HEK293 (cell line): Measurements from ENCODE around the gene UGT1A9.
"Not testable (repeated sequence)": the region's sequence is repeated elsewhere in the genome, so short reads cannot be mapped to it uniquely, and the experiment has no call there.

ENCODE experiments used
- CTCF ChIA-PET: fragments of 350-600 bp; formaldehyde crosslinking; extraction: SDS; loops from one replicate; lab custom pipeline; 2021; ENCODE audit warnings: antibody characterized with exemption; lab: Yijun Ruan, JAX
- POLR2A ChIA-PET: fragments of 300-600 bp; formaldehyde crosslinking; extraction: SDS; loops from one replicate; lab custom pipeline; 2020; ENCODE audit warnings: antibody characterized with exemption, inconsistent platforms; lab: Yijun Ruan, JAX
- H3K27ac ChIP-seq: fragments of 200-500 bp; sonication (Bioruptor generic); 2 replicates; pipeline ENCODE4 v1.5.1; 2014; ENCODE audit warnings: low read depth, low read length, control low read depth, inconsistent platforms; ENCODE audit errors: extremely low read depth
- H3K36me3 ChIP-seq, 2 experiments: fragments of 200-500 bp in 1 of 2; sonication (Bioruptor generic) in 1 of 2; 1 replicate in 1 of 2; 2 replicates in 1 of 2; pipeline ENCODE4 v1.5.1; 2014 to 2017; ENCODE audit warnings: inconsistent platforms in 2 of 2, low read length in 2 of 2; ENCODE audit not compliant: control insufficient read depth in 2 of 2, insufficient read depth in 1 of 2
- H3K4me1 ChIP-seq: fragments of 200-500 bp; sonication (Bioruptor generic); 2 replicates; pipeline ENCODE4 v1.5.1; 2014; ENCODE audit warnings: mild to moderate bottlenecking, low read length, inconsistent platforms; ENCODE audit not compliant: control insufficient read depth, insufficient read depth
- H3K4me3 ChIP-seq: 2 replicates; pipeline ENCODE4 v1.5.1; 2011; ENCODE audit warnings: low read depth, mild to moderate bottlenecking, control low read depth, low read length, moderate library complexity
- H3K9me3 ChIP-seq: fragments of 200-500 bp; sonication (Bioruptor generic); 2 replicates; pipeline ENCODE4 v1.5.1; 2014; ENCODE audit warnings: low read depth, low read length, inconsistent platforms; ENCODE audit not compliant: control insufficient read depth, insufficient read depth
- GLI2 ChIP-seq: fragments of 450-650 bp; formaldehyde crosslinking; IDR thresholded peaks from 2 replicates; pipeline ENCODE4; 2017; ENCODE audit warnings: missing biosample characterization, missing genetic modification characterization, low read depth, borderline replicate concordance
- INSM2 ChIP-seq: fragments of 450-650 bp; formaldehyde crosslinking; IDR thresholded peaks from 2 replicates; pipeline ENCODE4 v1.5.1; 2016; ENCODE audit warnings: missing biosample characterization, missing genetic modification characterization
- SCRT2 ChIP-seq: fragments of 450-650 bp; formaldehyde crosslinking; IDR thresholded peaks from 2 replicates; pipeline ENCODE4 v1.5.1; 2016; ENCODE audit warnings: missing biosample characterization, missing genetic modification characterization
- TRIM28 ChIP-seq: IDR thresholded peaks from 2 replicates; pipeline ENCODE4 v1.6.1; 2011; ENCODE audit warnings: low read length, control low read depth, borderline replicate concordance
- ZBTB21 ChIP-seq: fragments of 450-650 bp; formaldehyde crosslinking; IDR thresholded peaks from 2 replicates; pipeline ENCODE4 v1.5.1; 2017; ENCODE audit warnings: missing biosample characterization, missing genetic modification characterization
- ZFP3 ChIP-seq: fragments of 450-650 bp; formaldehyde crosslinking; IDR thresholded peaks from 2 replicates; pipeline ENCODE4 v1.5.1; 2016; ENCODE audit warnings: low read depth, missing biosample characterization, missing genetic modification characterization
- ZNF184 ChIP-seq: fragments of 450-650 bp; IDR thresholded peaks from 2 replicates; pipeline ENCODE4 v1.5.1; 2018; ENCODE audit warnings: missing biosample characterization, mild to moderate bottlenecking, missing genetic modification characterization
- ZNF23 ChIP-seq: fragments of 450-650 bp; formaldehyde crosslinking; IDR thresholded peaks from 2 replicates; pipeline ENCODE4 v1.5.1; 2016; ENCODE audit warnings: missing biosample characterization, missing genetic modification characterization, borderline replicate concordance
- ZNF24 ChIP-seq: fragments of 450-650 bp; formaldehyde crosslinking; IDR thresholded peaks from 2 replicates; pipeline ENCODE4 v1.5.1; 2016; ENCODE audit warnings: missing biosample characterization, missing genetic modification characterization
- ZNF302 ChIP-seq: fragments of 450-650 bp; formaldehyde crosslinking; IDR thresholded peaks from 2 replicates; pipeline ENCODE4 v1.5.1; 2016; ENCODE audit warnings: missing biosample characterization, missing genetic modification characterization, low read depth
- ZNF366 ChIP-seq: fragments of 450-650 bp; formaldehyde crosslinking; conservative IDR thresholded peaks from 2 replicates; pipeline ENCODE4 v1.5.1; 2016; ENCODE audit warnings: missing biosample characterization, missing genetic modification characterization
- ZNF426 ChIP-seq: fragments of 450-650 bp; formaldehyde crosslinking; IDR thresholded peaks from 2 replicates; pipeline ENCODE4 v1.5.1; 2017; ENCODE audit warnings: missing biosample characterization, missing genetic modification characterization, mild to moderate bottlenecking, inconsistent platforms, moderate library complexity
- ZNF580 ChIP-seq: fragments of 450-650 bp; formaldehyde crosslinking; IDR thresholded peaks from 2 replicates; pipeline ENCODE4 v1.5.1; 2016; ENCODE audit warnings: missing biosample characterization, missing genetic modification characterization
- ZNF768 ChIP-seq: fragments of 450-650 bp; formaldehyde crosslinking; IDR thresholded peaks from 2 replicates; pipeline ENCODE4 v1.5.1; 2018; ENCODE audit warnings: missing biosample characterization, mild to moderate bottlenecking, missing genetic modification characterization
- ZXDB ChIP-seq: fragments of 450-650 bp; formaldehyde crosslinking; IDR thresholded peaks from 2 replicates; pipeline ENCODE4 v1.5.1; 2016; ENCODE audit warnings: missing biosample characterization, missing genetic modification characterization
- TF ChIP-seq, protein P1 (sequence below): fragments of 450-650 bp; formaldehyde crosslinking; IDR thresholded peaks from 2 replicates; pipeline ENCODE4 v1.5.1; 2016; ENCODE audit warnings: missing biosample characterization, missing genetic modification characterization
- TF ChIP-seq, protein P2 (sequence below): fragments of 450-650 bp; formaldehyde crosslinking; IDR thresholded peaks from 2 replicates; pipeline ENCODE4 v1.5.1; 2016; ENCODE audit warnings: missing biosample characterization, missing genetic modification characterization
- TF ChIP-seq, protein P3 (sequence below): fragments of 450-650 bp; formaldehyde crosslinking; IDR thresholded peaks from 2 replicates; pipeline ENCODE4 v1.5.0; 2017; ENCODE audit warnings: missing biosample characterization, missing genetic modification characterization, borderline replicate concordance
- TF ChIP-seq, protein P4 (sequence below): IDR thresholded peaks from 2 replicates; pipeline ENCODE4 v1.6.1; 2011; ENCODE audit warnings: mild to moderate bottlenecking, low read depth, low read length, borderline replicate concordance

Gene UGT1A9

GRCh38 chr2:233655043-233655442 is 16.7 kb upstream of the UGT1A9 start:
- POLR2A ChIA-PET, result no interaction called here
- no peaks in the 10 kb centered on the region for H3K4me1 ChIP-seq
- CTCF ChIA-PET, result no interaction called here
- H3K4me3 ChIP-seq, result no peak overlapping the region
- H3K9me3 ChIP-seq, result no peaks in the 10 kb centered on the region
- no peaks in the 10 kb centered on the region for H3K36me3 ChIP-seq
- TF ChIP-seq ZNF366 (tag by site-specific recombination) (no peak), ZNF24 (no peak), ZFP3 (tag by site-specific recombination) (no peak), ZNF768 (tag by site-specific recombination) (no peak), ZNF580 (tag by site-specific recombination) (no peak), INSM2 (tag by site-specific recombination) (no peak), SCRT2 (no peak), ZBTB21 (no peak), ZNF302 (tag by site-specific recombination) (no peak), GLI2 (tag by site-specific recombination) (no peak), ZNF23 (tag by site-specific recombination) (no peak), ZNF184 (tag by site-specific recombination) (no peak), TRIM28 (no peak), ZNF426 (no peak), ZXDB (tag by site-specific recombination) (no peak)
- TF ChIP-seq, protein P1, sequence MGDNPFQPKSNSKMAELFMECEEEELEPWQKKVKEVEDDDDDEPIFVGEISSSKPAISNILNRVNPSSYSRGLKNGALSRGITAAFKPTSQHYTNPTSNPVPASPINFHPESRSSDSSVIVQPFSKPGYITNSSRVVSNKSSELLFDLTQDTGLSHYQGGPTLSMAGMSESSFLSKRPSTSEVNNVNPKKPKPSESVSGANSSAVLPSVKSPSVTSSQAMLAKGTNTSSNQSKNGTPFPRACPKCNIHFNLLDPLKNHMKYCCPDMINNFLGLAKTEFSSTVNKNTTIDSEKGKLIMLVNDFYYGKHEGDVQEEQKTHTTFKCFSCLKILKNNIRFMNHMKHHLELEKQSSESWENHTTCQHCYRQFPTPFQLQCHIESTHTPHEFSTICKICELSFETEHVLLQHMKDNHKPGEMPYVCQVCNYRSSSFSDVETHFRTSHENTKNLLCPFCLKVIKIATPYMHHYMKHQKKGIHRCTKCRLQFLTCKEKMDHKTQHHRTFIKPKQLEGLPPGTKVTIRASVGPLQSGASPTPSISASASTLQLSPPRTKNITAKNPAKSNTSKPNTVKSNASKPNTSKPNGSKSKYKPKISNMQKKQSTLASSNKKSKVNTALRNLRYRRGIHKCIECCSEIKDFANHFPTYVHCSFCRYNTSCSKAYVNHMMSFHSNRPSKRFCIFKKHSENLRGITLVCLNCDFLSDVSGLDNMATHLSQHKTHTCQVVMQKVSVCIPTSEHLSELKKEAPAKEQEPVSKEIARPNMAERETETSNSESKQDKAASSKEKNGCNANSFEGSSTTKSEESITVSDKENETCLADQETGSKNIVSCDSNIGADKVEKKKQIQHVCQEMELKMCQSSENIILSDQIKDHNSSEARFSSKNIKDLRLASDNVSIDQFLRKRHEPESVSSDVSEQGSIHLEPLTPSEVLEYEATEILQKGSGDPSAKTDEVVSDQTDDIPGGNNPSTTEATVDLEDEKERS (tag by site-specific recombination), result no peak
- TF ChIP-seq, protein P2, sequence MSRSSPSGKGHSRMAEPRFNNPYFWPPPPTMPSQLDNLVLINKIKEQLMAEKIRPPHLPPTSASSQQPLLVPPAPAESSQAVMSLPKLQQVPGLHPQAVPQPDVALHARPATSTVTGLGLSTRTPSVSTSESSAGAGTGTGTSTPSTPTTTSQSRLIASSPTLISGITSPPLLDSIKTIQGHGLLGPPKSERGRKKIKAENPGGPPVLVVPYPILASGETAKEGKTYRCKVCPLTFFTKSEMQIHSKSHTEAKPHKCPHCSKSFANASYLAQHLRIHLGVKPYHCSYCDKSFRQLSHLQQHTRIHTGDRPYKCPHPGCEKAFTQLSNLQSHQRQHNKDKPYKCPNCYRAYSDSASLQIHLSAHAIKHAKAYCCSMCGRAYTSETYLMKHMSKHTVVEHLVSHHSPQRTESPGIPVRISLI, result no peak
- TF ChIP-seq, protein P3, sequence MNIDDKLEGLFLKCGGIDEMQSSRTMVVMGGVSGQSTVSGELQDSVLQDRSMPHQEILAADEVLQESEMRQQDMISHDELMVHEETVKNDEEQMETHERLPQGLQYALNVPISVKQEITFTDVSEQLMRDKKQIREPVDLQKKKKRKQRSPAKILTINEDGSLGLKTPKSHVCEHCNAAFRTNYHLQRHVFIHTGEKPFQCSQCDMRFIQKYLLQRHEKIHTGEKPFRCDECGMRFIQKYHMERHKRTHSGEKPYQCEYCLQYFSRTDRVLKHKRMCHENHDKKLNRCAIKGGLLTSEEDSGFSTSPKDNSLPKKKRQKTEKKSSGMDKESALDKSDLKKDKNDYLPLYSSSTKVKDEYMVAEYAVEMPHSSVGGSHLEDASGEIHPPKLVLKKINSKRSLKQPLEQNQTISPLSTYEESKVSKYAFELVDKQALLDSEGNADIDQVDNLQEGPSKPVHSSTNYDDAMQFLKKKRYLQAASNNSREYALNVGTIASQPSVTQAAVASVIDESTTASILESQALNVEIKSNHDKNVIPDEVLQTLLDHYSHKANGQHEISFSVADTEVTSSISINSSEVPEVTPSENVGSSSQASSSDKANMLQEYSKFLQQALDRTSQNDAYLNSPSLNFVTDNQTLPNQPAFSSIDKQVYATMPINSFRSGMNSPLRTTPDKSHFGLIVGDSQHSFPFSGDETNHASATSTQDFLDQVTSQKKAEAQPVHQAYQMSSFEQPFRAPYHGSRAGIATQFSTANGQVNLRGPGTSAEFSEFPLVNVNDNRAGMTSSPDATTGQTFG, result no peak
- TF ChIP-seq, protein P4, sequence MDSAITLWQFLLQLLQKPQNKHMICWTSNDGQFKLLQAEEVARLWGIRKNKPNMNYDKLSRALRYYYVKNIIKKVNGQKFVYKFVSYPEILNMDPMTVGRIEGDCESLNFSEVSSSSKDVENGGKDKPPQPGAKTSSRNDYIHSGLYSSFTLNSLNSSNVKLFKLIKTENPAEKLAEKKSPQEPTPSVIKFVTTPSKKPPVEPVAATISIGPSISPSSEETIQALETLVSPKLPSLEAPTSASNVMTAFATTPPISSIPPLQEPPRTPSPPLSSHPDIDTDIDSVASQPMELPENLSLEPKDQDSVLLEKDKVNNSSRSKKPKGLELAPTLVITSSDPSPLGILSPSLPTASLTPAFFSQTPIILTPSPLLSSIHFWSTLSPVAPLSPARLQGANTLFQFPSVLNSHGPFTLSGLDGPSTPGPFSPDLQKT, result no peak
- no peak overlapping the region for H3K27ac ChIP-seq

DNA sequence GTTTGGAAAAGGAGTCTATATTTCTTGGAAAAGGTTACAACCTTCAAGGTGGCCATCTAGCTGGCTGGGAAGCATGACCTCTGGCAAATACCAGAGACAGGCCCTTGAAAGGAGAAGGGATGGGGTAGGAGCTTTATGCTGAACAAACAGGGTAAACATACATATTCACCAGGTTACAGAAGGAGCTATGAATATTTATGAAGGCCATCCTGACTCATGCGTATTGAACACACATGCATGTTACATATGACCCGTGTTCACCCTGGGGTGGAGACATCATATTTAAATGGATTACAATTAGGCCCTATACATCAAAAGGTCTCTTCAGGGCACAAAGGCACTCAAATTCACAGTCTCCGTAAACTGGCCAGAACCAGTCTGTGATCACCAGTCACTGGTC is 15.8 kb upstream of the UGT1A9 start:
- H3K27ac ChIP-seq, H3K9me3 ChIP-seq, H3K4me1 ChIP-seq, CTCF ChIA-PET, POLR2A ChIA-PET, H3K36me3 ChIP-seq, H3K4me3 ChIP-seq: not testable (repeated sequence)
